NCI-H2227 (cell line): Measurements from ENCODE around the gene NUDT1.

Experiments used
- DNase-seq: peaks from one replicate; lab custom pipeline; 2025; ENCODE audit not compliant: unreplicated experiment; lab: John Stamatoyannopoulos, UW

The NUDT1 gene

DNA sequence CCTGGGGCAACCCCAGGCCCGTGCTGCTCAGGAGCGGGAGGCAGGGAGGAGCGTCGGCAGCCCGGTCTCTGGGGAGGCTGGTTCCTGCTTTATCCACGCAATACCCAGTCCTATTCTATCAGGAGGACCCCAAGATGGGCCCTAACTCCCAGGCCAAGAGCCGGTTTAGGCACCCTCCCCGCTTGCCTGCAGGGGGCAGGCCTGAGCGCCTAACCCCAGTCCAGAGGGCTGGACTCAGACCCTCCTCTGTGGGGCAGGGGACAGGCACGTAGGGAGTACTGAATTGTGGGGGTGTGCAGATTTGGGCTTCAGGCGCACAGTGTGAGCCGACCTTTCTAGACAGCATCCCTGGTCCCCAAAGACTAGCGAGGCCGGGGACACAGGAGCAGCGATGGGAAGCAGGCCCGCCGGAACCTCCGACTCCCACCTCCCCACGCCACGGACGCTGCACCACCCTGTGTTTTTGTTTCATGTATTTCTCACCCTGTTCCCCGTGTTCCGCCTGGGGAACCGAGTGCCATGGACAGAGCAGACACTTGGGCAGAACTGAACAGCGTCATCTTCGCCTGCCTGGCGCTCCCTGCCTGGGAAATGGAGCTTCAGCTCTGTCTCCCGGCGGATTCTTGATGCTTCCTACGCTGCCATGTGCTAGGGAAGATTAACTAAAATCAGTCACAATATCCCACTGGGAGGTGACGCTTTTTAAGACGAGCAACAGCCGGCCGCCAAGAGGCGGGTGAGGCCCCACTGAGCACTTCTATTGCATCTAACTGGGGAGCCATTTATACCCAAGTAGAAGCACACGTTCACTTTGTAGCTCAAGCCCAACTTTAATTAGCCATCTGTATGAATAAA, 5.3 kb downstream of the NUDT1 start:
- DNase-seq, result no peak

DNA sequence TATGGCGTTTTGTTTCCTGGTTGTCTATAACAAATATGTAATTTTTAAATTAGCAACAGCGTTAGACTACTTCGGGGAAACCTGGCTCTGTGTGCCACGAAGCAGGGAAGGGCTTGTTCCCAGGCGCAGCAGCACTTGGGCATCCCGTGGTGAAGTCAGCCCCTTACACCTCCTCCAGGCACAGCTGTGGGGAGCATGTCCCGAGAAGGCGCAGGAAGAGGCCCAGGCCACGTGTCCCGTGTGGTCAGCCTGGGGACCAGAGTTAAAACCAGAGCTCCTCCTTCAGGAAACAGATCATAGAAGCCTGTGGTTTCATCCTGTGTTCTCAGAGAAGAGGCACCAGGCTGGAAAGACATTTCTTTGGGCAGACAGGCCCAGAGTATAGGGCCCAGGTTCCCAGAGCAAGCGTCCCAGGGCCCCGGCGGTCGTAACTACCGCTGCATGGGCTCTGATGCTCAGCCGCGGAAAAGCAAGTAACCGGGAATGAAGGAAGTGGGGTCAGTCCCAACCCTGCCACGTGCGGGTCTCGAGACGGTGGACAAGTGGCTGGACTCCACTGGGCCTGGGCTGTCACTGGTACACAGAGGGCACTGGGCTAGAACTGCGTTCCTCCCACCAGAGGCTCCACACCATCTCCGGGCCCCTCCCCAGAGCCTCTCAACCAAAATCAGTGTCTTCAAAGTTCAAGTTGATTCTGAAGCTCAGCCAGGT, 7.1 kb downstream of the NUDT1 start:
- DNase-seq, result no peak

DNA sequence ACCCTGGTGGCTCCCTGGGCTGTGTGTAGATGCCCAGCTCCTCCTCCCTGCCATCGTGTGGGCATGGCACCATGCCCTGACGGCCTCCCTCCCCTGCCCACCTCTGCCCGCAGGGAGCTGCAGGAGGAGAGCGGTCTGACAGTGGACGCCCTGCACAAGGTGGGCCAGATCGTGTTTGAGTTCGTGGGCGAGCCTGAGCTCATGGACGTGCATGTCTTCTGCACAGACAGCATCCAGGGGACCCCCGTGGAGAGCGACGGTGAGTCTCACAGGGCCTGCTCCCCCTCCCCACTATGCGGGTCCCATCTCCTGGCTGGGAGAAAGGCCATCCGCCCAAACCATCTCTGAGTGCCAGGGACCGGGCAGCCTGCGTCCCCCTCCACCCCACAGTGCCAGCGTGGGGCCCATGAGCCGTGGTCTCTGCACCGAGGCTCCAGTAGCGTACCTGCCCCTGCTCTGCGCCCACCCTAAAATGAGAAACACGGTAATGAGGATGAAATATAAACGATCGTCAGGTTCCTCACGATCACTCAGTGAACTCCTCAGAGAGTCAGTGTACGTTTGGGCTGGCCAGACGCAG, 7.8 kb downstream of the NUDT1 start:
- DNase-seq, result no peak

DNA sequence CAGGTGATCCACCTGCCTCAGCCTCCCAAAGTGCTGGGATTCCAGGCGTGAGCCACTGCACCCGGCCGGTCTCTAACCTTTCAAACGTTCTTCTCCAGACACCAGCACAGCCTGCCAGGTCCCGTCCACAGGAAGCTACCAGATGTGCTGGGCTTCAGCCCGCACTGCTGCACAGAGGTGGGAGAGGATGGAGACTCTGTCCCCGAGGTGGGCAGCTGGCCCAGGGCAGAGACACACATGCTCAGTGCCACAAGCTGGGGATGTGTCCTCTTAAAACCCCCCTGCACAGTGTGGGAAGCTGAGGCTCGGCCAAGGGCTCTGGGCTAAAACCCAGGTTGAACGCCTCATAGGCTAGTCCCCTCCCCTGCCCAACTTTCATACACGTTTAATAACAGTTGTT, 9.4 kb downstream of the NUDT1 start:
- no peak for DNase-seq

DNA sequence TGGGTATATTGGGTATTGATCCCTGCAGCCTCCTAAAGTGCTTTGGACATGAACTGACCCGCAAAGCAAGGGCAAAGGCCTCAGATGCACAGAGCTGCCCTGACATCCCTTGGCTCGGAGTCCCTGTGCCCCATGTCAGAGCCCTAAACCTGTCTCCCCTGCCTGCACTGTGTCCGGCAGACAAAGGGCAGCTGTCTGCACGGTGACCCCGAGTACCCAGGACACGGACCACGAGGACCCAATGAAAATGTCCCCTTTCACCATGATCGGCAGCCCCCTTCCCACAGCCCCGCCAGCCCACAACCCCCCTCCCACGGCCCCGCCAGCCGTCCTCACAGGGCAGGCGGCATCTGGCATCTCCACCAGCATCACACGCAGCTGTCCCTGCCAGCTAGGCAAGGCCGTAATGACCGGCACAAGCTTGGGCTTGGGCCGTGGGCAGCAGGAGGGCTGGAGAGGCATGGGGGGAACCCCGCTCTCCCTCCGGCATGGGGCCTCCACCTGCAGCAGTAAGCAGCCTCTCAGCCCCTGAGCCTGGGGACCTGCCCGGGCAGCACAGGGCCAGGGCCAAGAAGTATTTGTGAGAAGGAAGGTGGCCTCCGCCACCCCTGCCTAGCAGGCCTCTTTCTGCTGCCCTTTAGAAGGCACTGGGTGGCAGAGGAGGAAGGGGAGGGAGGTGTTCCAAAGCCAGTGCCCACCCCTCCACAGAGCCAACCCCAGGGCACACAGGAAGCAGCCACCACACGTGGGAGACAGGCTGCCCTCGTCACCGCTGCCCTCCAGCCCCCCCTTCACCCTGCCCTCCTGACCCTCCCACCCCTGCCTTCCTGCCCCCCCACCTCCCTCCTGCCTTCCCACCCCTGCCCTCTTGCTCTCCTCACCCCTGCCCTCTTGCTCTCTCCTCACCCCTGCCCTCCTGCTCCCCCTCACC, 10.1 kb downstream of the NUDT1 start:
- no peak for DNase-seq

DNA sequence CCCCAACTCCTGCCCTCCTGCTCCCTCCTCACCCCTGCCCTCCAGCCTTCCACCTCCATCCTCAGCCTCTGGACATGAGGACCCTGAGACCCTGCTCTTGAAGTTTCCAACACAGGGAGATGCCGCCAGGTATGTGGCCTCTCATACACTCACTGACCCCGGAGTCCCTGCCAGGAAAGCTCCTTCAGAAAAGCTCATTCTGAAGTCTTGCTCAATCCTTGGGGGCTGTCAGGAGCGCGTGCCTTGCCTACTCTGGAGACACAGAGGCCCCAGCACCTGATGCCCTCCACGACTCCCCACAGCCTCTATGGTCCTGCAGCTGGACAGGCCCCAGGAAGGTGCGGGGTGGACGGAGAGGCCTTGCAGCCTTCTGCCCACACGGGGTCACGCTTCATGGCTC, 11.0 kb downstream of the NUDT1 start:
- no peak for DNase-seq

DNA sequence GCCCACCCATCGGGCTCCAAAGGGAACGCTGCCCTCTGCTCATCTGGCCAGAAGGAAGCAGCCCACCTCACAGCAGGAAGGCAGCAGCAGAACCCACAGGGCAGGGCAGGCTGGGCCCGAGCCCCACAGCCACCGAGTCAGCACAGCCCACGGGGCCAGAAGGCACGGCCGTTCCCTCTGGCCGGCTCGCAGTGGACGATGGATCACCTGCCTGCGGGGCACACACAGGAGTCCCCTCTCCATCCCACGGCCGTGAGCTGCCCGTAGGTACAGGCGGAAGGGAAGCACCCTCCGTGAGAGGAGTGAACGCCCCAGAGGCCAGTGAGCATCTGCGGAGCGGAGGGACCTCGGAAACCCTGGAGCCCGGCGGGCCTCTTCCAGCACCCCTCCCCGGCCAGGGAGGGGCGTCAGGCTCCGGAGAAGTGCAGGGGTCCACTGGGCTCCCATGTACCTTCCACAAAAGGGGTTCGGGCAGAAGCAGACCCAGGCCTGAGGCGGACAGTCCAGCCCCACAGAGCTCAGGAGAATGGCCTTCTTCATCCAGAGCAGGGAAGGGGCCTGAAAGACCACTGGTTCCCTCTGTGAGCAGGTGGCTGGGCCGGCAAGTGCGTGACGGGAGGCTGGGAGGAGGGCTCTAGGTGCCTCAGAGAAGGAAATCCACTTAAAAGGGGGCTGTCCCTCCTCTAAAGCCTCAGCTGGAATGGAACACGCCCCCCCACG, 11.7 kb downstream of the NUDT1 start:
- no peak for DNase-seq

DNA sequence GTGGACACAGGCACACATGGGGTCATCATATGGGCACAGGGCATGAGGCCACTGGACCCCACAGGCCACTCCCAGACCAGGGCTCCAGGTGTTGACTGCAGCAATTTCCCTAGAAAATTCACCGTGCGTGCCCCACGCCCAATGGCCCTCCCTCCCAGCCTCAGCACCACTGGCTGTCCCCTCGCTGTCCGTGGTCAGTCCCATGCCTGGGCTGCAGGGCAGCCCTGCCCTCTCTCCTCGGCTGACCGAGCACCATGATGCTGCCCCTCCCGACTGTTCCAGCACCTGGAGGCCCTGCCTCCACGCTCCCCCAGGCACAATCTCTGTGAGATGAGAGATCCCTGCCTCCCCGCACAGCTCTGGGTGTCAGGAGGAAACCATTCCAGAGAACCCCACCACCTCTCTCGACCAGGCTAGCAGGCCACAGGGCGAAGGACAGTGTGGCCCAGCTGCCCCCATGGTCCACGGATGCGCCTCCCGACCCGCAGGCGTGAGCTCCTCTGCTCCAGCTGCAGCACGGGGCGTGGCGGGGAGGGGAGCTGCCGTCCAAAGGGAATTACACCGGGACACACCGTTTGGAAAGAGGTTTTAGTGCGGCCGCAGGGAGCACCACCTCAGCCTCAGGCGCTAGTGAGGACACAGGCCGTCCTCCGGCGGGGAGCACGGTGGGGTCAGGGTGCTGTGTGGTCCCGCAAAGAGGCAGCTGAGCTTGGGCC, 12.6 kb downstream of the NUDT1 start:
- DNase-seq, result no peak

DNA sequence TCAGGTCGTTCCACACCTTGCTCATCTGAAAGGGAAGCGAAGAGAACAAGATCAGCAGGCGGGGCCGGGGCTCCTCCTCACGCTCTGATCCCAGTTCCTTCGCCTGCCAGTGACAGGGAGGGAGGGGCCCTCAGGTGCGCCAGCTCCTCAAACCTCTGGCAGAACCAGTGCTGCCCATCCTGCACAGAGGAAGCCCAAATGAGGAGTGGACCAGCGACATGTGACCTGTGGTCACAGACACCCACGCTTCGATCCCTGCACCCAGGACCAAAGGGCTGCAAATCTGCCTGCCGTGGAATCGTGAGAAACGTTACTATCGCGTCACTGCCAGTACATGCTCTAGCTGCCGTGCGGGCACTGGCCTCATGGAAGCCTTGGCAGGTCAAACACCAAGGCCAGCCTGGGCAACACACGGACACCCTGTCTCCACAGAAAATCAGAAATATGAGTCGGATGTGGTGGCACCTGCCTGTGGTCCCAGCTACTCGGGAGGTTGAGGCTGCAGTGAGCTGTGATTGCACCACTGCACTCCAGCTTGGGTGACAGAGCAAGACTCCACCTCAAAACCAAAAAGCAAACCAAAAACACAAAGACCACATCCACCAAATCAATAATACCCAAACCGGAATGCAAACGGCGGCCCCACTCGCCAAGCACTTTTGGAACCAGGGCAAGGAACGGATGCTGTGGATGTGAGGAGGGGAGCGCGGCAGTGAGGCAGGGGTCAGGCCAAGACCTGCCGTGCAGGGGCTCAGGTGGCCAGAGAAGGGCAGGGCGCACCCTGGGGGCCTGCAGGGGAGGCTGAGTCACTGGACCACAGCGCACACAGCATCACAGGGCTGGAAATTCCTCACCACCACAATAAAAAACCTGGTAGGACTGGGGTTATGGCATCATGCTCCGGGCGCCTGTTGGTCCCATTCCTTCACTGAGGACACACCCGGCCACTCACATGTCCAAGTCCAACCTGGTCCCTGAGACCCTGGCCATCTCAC, 13.4 kb downstream of the NUDT1 start:
- DNase-seq, result no peak

DNA sequence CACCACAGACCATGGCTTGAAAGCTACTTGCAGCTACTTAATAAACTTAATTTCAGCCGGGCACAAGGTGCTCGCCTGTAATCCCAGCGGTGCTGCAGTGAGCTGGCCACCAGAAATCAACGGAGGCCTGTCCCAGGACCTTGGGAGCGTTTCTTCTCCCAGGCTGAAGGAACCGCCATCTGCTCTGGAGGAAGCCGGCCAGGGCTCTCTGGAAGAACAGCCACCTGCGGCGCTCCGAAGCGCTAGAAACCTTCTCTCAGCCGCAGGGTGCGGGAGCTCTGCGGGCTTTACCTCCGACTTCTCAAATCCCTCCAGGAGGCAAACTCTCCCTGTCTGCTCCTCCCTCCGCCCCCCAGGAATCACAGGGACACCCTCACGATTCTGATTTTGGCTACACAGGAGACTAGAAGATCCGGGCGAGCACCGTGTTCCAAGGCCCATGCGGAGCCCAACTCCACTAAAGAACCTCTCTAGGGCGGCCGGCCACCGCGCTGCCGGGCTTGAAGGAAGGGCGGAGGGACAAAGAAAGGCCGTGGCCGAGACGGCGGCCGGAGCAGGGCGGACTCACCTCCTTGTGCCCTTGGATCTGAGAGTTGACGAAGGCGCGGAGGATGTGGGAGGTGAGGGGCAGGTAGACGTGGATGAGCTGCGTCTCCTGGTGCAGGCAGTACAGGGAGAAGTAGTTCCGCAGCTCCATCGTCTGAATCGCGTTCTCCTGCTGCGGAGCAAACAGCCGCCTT, 14.4 kb downstream of the NUDT1 start:
- DNase-seq, result no peak

DNA sequence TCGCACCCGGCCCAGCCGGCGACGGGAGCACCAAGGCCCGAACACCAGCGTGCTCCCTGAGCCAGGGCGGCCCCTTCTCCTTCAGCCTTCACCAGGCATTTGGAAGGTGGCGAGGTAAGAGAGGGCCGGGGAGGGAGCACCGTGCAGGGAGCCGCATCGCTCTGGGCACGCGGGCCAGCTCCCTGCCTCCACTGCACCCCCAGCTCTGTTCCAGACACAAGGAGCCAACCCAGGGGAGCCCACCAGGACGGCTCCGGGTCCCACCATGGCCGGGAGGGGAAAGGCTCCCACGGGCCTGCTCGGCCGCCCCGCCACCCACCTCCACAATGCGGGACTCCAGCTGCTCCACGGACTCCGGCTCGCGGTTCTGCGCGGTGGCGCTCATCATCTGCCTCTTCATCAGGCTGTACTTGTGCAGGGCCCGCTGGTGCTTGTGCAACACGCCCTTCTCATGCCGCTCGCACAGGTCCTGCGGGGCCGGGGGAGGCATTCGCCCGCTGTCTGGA, 15.1 kb downstream of the NUDT1 start:
- DNase-seq, result no peak

DNA sequence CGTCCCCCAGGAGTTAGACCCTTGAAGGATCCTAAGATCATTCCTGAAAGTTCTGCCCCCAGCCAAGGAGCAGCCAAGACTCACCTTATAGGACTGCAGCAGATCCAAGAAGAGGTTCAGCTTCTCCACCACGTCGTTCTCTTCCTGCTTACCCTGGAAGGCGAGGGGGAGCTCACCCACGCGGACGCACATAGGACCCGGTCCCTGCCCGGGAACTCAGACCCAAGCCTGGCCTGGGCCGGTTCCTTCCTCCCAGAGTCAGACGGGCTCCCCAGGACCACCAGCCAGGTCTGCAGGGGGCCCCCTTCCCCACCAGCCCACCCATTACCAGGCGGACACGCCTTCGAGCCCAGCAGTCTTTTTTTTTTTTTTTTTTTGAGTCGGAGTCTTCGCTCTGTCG, 15.6 kb downstream of the NUDT1 start:
- no peak for DNase-seq

DNA sequence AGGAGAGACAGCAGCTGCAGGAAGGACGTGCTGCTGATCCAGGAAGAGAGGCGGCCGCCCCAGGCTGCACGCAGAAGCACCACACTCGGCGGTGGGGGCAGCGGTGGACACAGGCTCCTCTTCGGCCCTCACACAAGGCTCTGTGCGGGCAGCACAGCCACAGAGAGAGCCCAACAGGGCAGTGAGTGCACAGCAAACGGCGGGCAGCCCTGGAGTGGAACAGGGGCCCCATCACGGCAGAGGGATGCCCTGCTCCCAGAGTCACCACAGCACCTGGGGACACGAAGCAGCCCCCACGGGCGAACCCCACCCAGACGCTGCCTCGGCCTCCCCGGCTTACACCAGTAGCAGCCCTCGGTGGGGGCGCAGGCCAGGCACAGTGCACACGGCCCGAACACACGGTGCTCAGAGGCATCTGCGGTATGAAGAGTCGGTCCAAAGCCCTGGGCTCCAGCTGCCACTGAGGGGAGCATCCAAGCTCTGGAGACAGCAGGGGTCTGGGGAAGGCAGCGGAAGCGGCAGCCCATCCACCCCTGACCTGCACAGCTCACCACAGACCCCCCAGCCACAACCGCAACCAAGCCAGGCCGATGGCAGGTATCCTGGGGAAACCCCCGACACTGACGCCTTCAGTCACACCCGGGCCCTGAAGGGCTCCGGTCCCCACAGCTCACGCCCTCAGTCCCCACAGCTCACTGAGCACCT, 16.8 kb downstream of the NUDT1 start:
- no peak for DNase-seq

DNA sequence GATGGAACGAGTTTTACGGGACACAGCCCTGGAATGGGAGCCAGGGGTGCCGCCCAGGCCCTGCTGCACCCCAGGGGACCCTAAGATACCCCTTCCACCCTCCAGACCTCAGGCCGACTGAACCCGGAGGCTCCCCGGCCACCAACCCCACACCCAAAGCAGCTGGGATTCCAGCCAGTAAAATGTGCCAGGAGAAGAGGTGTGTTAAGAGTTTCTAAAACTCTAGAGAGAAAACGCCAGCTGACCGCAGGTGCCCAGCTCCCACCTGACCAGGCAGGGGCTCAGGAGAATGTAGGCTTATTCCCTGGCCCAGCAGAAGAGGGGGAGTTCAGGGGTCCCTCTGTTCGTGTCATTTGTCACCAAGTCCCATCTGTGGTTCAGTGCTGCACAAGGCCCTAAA, 17.5 kb downstream of the NUDT1 start:
- DNase-seq, result no peak

DNA sequence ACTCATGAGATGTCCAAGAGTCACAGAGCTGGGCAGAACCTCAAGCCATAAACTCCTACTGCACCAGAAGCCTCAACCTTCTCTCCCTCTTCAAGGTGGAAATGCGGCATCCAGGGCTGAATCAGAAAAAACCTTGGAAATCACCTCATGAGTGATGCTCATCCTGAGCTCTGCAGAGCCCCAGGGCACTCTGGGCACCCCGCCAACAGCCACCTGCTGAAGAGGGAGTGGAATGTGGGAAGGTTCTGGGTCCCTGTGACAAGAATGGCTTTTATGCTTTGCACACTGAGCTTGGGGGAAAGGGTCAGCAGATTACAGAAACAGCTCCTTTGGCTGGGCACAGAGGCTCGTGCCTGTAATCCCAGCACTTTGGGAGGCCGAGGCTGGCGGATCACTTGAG, 18.8 kb downstream of the NUDT1 start:
- DNase-seq, result no peak

DNA sequence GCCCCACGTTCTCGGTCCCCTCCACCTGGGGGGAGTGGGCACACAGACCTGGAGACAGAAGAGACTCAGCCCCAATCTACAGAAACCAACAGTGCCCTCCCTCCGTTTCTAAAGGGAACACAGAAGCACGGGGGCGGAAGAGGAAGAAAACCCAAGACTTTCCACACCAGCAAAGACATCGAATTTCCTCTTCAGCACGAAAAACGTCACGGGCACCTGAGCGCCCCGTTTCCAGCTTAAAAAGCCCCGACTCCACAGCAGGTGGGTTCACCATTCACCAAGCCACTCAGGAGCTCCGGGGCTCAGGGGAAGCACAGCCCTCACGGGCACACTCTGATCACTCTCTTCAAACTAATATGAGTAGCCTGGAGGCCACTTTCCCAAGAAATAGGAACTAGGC, 19.6 kb downstream of the NUDT1 start:
- no peak for DNase-seq

DNA sequence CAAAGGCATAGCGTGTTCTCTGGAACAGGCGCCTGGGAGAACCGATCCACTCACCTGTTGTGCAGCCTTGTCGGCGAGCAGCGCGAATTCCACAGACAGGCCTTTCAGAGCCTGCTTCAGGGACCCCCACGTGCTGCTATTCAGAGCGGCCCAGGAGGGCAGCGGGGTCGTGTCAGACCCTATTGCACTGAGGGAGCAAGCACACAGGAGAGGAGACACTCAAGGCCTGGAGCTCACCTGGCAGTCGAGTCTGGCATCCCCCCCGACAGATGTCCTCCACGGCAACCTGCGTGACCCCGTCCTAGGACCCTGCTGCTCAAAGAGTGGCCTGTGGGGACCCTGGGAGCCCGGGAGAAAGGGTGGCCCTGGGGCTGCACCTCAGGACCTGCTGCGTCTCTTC, 21.1 kb downstream of the NUDT1 start:
- no peak for DNase-seq
